Measurements from ENCODE around the gene PTGIR.
A peak's percentile ranks its signal among the peaks of the same experiment; 100 is the strongest.

DNA sequence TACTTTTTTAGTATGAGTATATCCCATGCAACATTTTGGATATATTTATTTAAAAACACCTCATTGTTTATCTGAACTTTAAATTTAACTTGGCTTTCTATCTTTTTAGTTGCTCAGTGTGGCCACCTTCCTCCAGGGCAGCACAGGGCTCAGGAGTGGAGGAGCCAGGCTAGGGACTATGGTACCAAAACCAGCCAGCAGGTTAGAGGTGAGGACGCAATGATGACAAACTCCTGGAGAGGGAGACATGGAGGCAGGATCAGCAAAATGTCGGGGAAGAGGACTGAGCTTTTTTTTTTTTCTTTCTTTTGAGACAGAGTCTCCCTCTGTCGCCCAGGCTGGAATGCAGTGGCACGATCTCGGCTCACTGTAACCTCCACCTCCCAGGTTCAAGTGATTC, 53.4 kb downstream of the PTGIR start:
- TF ChIP-seq CTCF (IDR thresholded peaks at IDR 0.05) = peak in 1 of 5 experiments; percentile 12
- TF ChIP-seq POLR2A (IDR thresholded peaks at IDR 0.05) = no peak

All from transverse colon (tissue), 3 donors.